ENCODE results near the gene TMEM141.

- TF ChIP-seq, protein P1, sequence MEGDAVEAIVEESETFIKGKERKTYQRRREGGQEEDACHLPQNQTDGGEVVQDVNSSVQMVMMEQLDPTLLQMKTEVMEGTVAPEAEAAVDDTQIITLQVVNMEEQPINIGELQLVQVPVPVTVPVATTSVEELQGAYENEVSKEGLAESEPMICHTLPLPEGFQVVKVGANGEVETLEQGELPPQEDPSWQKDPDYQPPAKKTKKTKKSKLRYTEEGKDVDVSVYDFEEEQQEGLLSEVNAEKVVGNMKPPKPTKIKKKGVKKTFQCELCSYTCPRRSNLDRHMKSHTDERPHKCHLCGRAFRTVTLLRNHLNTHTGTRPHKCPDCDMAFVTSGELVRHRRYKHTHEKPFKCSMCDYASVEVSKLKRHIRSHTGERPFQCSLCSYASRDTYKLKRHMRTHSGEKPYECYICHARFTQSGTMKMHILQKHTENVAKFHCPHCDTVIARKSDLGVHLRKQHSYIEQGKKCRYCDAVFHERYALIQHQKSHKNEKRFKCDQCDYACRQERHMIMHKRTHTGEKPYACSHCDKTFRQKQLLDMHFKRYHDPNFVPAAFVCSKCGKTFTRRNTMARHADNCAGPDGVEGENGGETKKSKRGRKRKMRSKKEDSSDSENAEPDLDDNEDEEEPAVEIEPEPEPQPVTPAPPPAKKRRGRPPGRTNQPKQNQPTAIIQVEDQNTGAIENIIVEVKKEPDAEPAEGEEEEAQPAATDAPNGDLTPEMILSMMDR (IDR thresholded peaks at IDR 0.05; ENCODE audit: borderline replicate concordance, extremely low read depth, low read length, poor library complexity, severe bottlenecking): no peak
- no peak for TF ChIP-seq EZH2 (IDR thresholded peaks at IDR 0.05; ENCODE audit: borderline replicate concordance, low read depth, low read length, severe bottlenecking)
These were observed 2.2 kb downstream of the TMEM141 start for GRCh38 chr9:136793086-136793946.
